Activated gamma-delta T cell treated with Interleukin-2 at 50 U/mL for 16 hours (primary cell): ENCODE results near the gene COX7C.
"Not testable (repeated sequence)": the region's sequence is repeated elsewhere in the genome, so short reads cannot be mapped to it uniquely, and the experiment has no call there.

ENCODE experiments used
- DNase-seq: peaks from one replicate; pipeline ENCODE4 v3.0.0-alpha.2; 2020

COX7C gene

DNA sequence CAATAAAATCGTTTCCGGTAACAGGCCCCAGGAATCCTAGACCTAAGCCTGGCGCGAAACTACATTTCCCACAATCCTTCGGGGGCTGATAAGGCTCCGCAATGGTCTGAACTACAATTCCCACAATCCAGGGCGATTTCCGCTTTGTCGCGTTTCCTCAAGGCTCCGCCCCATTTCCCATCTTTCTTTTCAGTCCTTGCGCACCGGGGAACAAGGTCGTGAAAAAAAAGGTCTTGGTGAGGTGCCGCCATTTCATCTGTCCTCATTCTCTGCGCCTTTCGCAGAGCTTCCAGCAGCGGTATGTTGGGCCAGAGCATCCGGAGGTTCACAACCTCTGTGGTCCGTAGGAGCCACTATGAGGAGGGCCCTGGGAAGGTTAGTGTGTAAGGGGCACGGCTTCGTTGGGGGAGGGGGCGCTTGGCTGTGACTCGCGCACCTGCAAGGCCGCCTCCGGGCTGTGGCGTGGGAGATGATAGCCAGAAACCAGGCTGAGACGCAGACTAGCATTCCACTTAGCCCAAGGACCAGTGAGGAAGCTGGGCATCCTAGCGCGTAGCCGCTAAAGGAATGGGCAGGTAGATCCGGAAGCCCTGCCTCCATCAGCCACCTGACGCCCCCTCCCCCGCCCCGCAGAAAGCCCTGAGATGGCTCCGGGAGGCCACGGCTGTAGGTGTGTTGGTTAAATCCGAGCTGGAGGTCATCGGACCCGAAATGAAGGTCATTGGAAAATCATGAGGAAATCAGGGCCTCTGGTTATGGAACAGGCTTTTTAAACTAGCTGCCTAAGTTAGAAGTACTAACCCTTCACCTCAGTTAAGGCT, at the start of gene COX7C:
Gene COX7C, plus strand, starts transcription at position 186 of the 821 bp plus-strand sequence. Its CDS starts 115 bp downstream, at position 301.
- peak; percentile 90 for DNase-seq

DNA sequence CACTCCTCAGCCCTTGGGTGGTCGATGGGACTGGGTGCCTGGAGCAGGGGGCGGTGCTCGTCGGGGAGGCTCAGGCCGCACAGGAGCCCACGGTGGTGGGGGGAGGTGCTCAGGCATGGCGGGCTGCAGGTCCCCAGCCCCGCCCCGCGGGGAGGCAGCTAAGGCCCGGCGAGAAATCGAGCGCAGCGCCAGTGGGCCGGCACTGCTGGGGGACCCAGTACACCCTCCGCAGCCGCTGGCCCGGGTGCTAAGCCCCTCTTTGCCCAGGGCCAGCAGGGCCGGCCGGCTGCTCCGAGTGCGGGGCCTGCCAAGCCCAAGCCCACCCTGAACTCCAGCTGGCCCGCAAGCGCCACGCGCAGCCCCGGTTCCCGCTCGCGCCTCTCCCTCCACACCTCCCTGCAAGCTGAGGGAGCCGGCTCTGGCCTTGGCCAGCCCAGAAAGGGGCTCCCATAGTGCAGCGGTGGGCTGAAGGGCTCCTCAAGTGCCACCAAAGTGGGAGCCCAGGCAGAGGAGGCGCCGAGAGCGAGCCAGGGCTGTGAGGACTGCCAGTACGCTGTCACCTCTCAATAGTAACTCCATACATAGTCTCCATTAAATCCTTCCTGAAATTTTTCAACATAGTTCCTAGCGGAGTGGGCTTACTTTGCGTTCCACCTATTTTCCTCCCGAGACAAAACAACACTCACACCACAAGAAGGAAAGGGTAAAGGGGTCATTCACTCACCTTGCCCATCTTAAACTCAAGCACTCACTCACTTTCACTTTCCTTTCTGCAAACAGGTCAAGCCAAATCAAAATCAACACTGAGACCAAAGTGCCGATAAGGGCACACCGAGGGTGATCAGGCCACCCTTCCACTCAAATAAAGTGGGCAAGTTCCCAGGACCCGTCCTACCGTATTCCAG, 48.0 kb upstream of the COX7C start:
- not testable (repeated sequence) for DNase-seq

GRCh38 chr5:86570427-86571083, 47.2 kb upstream of the COX7C start:
- DNase-seq = no peak

- not testable (repeated sequence) for DNase-seq
These were observed 46.6 kb upstream of the COX7C start for GRCh38 chr5:86571109-86571508.

- no peak for DNase-seq
These were observed 44.8 kb upstream of the COX7C start for GRCh38 chr5:86572825-86573517.

DNA sequence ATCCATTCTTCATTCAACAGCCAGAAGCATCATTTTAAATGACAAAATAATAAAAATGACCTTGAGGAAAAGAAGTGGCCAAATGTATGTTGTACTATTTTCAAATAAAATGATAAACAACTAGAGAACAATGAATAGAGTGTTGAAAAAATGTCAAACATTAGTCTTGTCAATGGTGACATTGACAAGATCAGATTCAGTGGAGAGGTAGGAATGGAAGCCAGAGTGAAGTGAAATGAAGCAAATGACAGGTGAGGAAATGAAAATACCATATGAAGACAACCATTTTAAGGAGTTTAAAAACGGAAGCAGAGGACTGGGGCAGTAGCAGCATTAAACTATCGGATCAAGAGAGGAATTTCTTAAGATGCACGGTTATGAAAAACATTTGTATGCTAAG, 38.2 kb upstream of the COX7C start:
- DNase-seq = no peak

DNA sequence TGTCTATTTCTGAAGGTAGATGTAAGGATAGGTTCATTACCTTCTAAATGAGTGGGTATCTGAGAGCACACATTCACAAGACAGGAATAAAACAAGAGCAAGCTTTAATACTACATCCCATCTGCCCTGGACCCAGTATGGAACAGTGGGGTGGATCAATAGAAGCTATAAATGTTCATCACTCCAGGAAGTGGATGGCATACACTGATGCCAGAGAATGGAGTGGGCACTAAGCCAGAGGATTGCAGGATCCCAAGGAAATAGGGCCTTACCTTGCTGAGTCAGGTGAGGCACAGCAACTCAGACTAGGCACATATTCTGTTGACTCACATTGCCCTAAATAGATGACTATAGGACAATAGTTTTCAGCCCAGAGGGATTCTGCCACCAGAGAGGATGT, 21.3 kb upstream of the COX7C start:
- DNase-seq = no peak

DNA sequence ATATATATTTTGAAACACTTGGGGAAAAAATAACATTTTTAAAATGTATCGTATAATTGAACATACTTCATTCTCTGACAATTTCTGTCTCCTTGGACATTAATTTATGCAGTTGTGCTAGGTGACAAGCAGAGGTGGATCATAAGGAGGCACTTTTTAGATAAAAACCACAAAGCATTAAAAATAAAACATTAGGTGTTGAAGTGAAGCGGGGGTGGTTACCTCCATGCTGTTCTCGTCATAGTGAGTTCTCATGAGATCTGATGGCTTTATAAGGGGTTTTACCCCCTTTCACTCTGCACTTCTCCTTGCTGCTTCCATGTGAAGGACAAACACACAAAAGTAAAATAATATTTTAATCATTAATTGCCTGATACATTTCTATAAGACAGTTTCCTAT, 11.9 kb upstream of the COX7C start:
- DNase-seq = no peak

DNA sequence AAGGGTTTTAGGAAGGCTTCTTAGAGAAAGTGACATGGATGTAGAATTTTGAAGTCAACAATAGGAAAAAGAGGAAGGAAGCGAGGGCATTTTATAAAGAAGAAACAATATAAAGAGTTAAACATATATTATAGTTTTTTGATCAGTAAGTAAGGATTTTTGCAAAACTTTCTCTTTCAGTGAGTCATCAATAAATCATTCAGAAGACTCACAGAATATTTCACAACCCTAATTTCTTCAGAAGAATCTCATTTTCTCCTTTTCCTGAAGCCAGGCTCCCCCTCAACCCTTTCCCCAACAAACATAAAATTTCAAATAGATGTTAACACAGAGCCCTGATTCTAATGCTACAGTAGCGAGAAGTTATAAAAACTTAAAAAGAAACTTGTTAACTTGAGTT, 4.3 kb upstream of the COX7C start:
- DNase-seq = no peak

DNA sequence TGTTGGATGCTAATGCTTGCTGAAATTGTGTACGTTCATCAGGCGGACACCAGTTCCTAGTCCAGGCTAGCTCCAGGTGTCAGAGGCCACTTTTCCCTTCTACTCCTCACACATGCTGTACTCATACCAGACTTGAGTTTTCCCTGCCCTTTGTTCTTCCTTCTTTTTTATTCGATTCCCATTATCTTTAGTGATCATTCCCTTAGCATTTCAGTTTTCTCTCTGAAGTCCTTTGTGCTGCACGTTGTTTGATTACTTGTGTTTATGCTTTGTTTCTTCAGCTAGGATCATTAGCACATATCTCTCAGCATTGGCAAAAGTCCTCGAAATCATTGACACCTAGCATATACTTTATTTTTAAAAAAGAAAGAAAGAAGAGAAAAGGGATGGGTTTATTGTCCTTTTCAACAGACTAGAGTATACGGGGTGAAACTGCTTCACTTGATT, 409 bp upstream of the COX7C start:
- no peak for DNase-seq

DNA sequence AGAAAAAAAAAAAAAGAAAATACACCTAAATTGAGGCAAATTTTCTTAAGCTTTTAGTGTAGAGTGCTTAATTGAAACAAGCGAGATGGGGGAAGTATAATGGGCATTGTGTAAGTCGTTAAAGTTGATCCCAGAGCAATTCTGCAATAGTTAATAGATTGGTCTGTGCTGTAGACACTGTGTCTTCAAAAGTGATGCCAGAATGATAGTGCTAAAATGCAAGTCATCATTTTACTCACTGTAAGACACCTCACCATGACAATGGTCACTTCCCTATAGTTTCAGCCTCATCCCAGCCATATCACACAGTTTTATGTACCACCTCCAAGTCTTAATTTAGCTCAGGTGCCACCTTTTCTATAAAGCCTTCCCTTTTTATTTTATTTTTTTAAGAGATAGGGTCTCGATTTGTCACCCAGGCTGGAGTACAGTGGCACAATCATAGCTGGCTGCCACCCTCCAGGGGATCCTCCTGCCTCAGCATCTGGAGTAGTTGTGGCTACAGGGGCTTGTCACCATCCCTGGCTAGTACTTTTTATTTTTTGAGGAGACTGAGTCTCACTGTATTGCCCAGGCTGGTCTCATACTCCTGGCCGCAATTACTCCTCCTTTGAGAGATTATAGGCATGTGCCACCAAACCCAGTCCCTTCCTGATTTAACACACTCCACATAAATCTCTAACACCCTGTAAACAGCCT, 6.2 kb downstream of the COX7C start:
- no peak for DNase-seq

DNA sequence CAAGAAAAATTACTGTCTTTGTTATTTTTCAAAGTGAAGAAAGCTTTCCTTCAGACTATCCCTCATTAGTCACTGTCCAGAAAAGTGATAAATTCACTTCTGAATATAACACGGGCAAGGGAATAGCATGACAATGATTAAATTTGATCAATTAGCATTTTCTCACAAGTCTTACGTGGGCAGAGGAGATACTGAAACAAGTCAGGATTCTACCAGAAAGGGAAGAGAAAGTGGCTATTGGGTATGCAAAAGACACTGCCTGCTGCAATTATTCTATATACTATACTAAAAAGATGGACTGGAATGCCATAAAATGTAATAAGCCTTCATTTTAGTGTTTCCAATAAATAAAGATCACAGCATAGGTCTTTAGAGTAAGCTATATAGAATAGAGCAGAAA, 7.4 kb downstream of the COX7C start:
- no peak for DNase-seq

DNA sequence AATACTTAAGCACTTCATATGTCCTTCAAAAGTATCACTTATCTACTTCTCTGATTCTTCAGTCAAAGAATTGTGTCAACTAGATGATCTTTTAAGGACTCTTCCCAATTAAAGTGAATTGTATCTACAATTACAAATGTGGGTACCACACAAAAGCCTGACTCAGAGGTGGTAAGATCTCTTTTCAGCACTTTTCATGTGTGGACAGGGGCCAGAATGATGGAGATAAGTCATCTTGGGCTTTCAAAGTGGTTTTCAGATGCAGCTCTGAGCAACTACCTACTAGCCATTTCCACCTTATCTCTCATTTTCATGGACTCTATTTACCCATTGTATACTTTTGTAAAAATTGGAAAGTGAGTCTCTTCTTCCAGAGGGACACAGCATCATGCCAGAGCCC, 8.4 kb downstream of the COX7C start:
- no peak for DNase-seq

DNA sequence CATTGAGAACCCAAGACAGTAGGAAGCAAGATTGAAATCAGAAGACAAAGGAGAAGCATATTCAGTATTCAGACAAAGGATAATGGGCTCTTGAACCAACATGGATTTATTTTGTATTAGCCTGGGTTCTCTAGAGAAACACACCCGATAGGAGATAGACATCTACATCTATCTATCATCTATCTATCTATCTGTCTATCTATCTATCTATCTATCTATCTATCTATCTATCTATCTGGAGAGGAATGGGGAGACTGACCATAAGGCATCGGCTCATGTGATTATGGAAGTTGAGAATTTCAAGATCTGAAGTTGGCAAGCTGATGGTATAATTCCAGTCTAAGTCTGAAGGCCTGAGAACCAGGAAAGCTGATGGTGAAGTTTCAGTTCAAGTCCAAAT, 13.4 kb downstream of the COX7C start:
- no peak for DNase-seq

GRCh38 chr5:86640998-86641397, 23.3 kb downstream of the COX7C start:
- DNase-seq = no peak

- DNase-seq = no peak
These were observed 27.1 kb downstream of the COX7C start for GRCh38 chr5:86644843-86645242.

DNA sequence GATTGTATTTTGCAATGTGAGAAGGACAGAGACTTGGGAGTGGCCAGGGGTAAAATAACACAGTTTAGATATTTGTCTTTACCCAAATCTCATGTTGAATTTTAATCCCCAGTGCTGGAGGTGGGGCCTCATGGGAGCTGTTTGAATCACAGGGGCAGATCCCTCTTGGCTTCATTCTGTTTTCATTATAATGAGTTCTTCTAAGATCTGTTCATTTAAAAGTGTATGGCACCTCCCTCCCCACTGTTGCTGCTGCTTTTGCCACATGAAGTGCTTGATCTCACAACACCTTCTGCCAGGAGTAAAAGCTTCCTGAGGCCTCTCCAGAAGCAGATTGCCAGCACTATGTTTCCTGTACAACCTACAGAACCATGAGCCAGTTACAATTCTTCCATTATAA, 28.1 kb downstream of the COX7C start:
- DNase-seq = no peak

DNA sequence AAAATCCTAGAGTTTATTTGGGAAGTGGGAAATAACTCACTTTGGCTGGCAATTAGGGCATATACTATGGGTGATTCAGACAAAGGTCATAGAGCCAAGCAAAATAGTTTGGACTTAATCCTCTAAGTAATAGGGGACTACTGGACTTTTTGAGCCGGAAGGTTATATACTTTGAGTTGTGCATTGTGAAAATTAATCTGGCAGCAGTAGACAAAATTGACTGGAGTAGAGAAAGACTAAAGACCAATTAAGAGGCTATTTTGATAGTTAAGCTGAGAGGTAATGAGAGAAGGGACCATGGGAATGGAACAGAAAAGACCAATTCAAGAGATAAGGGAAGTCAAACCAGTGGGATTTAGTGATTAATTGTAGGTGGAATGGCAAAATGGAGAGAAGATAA, 28.9 kb downstream of the COX7C start:
- no peak for DNase-seq

- DNase-seq = no peak
These were observed 32.2 kb downstream of the COX7C start for GRCh38 chr5:86649832-86650505.

DNA sequence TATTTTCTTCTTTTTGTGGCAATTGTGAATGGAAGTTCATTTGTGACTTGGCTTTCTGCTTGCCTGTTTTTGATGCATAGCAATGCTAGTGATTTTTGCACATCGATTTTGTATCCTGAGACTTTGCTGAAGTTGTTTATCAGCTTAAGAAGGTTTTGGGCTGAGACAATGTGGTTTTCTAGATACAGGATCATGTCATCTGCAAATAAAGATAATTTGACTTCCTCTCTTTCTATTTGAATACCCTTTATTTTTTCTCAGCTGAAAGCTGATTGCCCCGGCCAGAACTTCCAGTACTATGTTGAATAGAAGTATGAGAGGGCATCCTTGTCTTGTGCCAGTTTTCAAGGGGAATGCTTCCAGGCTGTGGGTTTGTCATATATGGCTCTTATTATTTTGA, 43.0 kb downstream of the COX7C start:
- DNase-seq = not testable (repeated sequence)

DNA sequence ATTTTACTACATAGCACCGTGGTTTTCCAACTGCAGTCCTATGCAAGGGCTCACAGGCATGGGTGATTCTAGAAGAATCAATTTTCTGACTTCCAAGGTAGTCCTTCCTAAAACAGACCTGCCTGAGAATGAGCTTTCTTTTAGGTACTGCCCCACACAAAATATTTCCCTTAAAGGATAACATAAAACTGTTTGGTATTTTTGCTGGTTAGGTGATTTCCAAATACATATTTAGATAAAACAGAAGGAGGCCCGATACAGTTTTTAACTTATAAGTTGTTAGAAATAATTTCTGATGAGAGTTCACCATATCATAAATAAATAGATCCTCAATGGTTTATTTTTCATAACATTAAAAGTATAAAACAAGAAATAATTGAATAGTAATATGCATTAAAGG, 46.4 kb downstream of the COX7C start:
- DNase-seq = no peak
